ENCODE results near the gene TCERG1L. TPM values are rescaled to one million over a fixed set of nuclear protein-coding genes. Genes with fewer than 3 reads are reported as not detected.

Gene TCERG1L
- total and polyA plus RNA-seq, 4 donors = 0.02 to 0.09 (median 0.08) TPM; not detected in 1

- H3K4me1 ChIP-seq (ENCODE audit: control insufficient read depth in 5 of 5, insufficient read depth in 5 of 5, low read length in 5 of 5) = no peaks in the 10 kb centered on the region
- WGBS, 2 donors = 94 to 95% methylated on average over 15 of the region's 15 CpGs
- no peaks in the 10 kb centered on the region for H3K36me3 ChIP-seq (ENCODE audit: control insufficient read depth in 4 of 4, insufficient read depth in 4 of 4, low read length in 4 of 4)
- ATAC-seq (ENCODE audit: insufficient read depth, low FRiP score) = no peak
- no peak for DNase-seq
- TF ChIP-seq CTCF (IDR thresholded peaks at IDR 0.05; ENCODE audit: control extremely low read depth, extremely low read depth) = no peak
- no peak overlapping the region for H3K4me3 ChIP-seq
- H3K27me3 ChIP-seq (ENCODE audit: control insufficient read depth in 3 of 3, insufficient read depth in 3 of 3, low read length in 2 of 3) = no peaks in the 10 kb centered on the region
- no peak overlapping the region for H3K9ac ChIP-seq (ENCODE audit: insufficient read depth in 1 of 2, low read length in 2 of 2)
- H3K27ac ChIP-seq (ENCODE audit: low read depth in 1 of 2, low read length in 1 of 2) = no peak overlapping the region
- peaks cover 0 to 6% (median 2%) of the 10 kb centered on the region in 4 donors for H3K9me3 ChIP-seq (ENCODE audit: control insufficient read depth in 4 of 4, insufficient read depth in 3 of 4, low read length in 3 of 4)
These were observed 117.6 kb downstream of the TCERG1L start for GRCh38 chr10:131193923-131194322.

- Histone ChIP-seq H3K4me3 (no peak overlapping the region), H3K4me1 (ENCODE audit: control insufficient read depth in 5 of 5, insufficient read depth in 5 of 5, low read length in 5 of 5) (no peaks in the 10 kb centered on the region), H3K9ac (ENCODE audit: insufficient read depth in 1 of 2, low read length in 2 of 2) (no peak overlapping the region), H3K27ac (ENCODE audit: low read depth in 1 of 2, low read length in 1 of 2) (no peak overlapping the region), H3K27me3 (ENCODE audit: control insufficient read depth in 3 of 3, insufficient read depth in 3 of 3, low read length in 2 of 3) (no peaks in the 10 kb centered on the region), H3K9me3 (ENCODE audit: control insufficient read depth in 4 of 4, insufficient read depth in 3 of 4, low read length in 3 of 4) (peaks cover 0 to 6% (median 0%) of the 10 kb centered on the region in 4 donors), H3K36me3 (ENCODE audit: control insufficient read depth in 4 of 4, insufficient read depth in 4 of 4, low read length in 4 of 4) (no peaks in the 10 kb centered on the region)
- no peak for TF ChIP-seq CTCF (IDR thresholded peaks at IDR 0.05; ENCODE audit: control extremely low read depth, extremely low read depth)
- DNase-seq = no peak
- ATAC-seq (ENCODE audit: insufficient read depth, low FRiP score) = no peak
- WGBS, 2 donors = 94% methylated on average over 4 of the region's 4 CpGs
These were observed 123.0 kb downstream of the TCERG1L start for GRCh38 chr10:131188494-131188893.

- Histone ChIP-seq H3K4me1 (ENCODE audit: control insufficient read depth in 5 of 5, insufficient read depth in 5 of 5, low read length in 5 of 5) (no peaks in the 10 kb centered on the region), H3K9me3 (ENCODE audit: control insufficient read depth in 4 of 4, insufficient read depth in 3 of 4, low read length in 3 of 4) (peaks cover 0 to 6% (median 0%) of the 10 kb centered on the region in 4 donors), H3K27me3 (ENCODE audit: control insufficient read depth in 3 of 3, insufficient read depth in 3 of 3, low read length in 2 of 3) (no peaks in the 10 kb centered on the region), H3K4me3 (no peak overlapping the region), H3K27ac (ENCODE audit: low read depth in 1 of 2, low read length in 1 of 2) (no peak overlapping the region), H3K9ac (ENCODE audit: insufficient read depth in 1 of 2, low read length in 2 of 2) (no peak overlapping the region), H3K36me3 (ENCODE audit: control insufficient read depth in 4 of 4, insufficient read depth in 4 of 4, low read length in 4 of 4) (no peaks in the 10 kb centered on the region)
- no peak for TF ChIP-seq CTCF (IDR thresholded peaks at IDR 0.05; ENCODE audit: control extremely low read depth, extremely low read depth)
- no peak for DNase-seq
- ATAC-seq (ENCODE audit: insufficient read depth, low FRiP score) = no peak
- WGBS, 2 donors = 80 to 85% methylated on average over 7 of the region's 7 CpGs
These were observed 123.6 kb downstream of the TCERG1L start for GRCh38 chr10:131187926-131188325.

- no peak overlapping the region for H3K4me3 ChIP-seq
- no peaks in the 10 kb centered on the region for H3K4me1 ChIP-seq (ENCODE audit: control insufficient read depth in 5 of 5, insufficient read depth in 5 of 5, low read length in 5 of 5)
- DNase-seq = no peak
- no peak for TF ChIP-seq CTCF (IDR thresholded peaks at IDR 0.05; ENCODE audit: control extremely low read depth, extremely low read depth)
- 78 to 82% methylated on average over 7 of the region's 7 CpGs for WGBS, 2 donors
- H3K27ac ChIP-seq (ENCODE audit: low read depth in 1 of 2, low read length in 1 of 2) = no peak overlapping the region
- H3K36me3 ChIP-seq (ENCODE audit: control insufficient read depth in 4 of 4, insufficient read depth in 4 of 4, low read length in 4 of 4) = no peaks in the 10 kb centered on the region
- H3K27me3 ChIP-seq (ENCODE audit: control insufficient read depth in 3 of 3, insufficient read depth in 3 of 3, low read length in 2 of 3) = no peaks in the 10 kb centered on the region
- no peak overlapping the region for H3K9ac ChIP-seq (ENCODE audit: insufficient read depth in 1 of 2, low read length in 2 of 2)
- peaks cover 0 to 1% (median 0%) of the 10 kb centered on the region in 4 donors for H3K9me3 ChIP-seq (ENCODE audit: control insufficient read depth in 4 of 4, insufficient read depth in 3 of 4, low read length in 3 of 4)
- ATAC-seq (ENCODE audit: insufficient read depth, low FRiP score) = no peak
These were observed 124.2 kb downstream of the TCERG1L start for GRCh38 chr10:131187274-131187673.

Measured in lung (tissue), 12 donors.